Measurements from ENCODE around the gene PTPRM.

PTPRM gene

GRCh38 chr18:8224576-8224975, 657.5 kb downstream of the PTPRM start:
- no peak overlapping the region for H3K4me3 ChIP-seq (ENCODE audit: low read depth, low read length)
- no peaks in the 10 kb centered on the region for H3K9me3 ChIP-seq (ENCODE audit: control insufficient read depth, insufficient read depth, low read depth, low read length)
- no peaks in the 10 kb centered on the region for H3K36me3 ChIP-seq (ENCODE audit: control insufficient read depth in 2 of 2, insufficient read depth in 1 of 2, low read length in 2 of 2)
- H3K27ac ChIP-seq (ENCODE audit: extremely low read depth, low read depth, low read length), result no peak overlapping the region
- POLR2A ChIA-PET, result no interaction called here
- CTCF ChIA-PET, result interaction anchor here (1.3 kb wide), 1 partner anchor 165 kb away, joined by 3 read pairs; no protein-coding TSS in a partner anchor
- H3K4me1 ChIP-seq (ENCODE audit: control insufficient read depth, insufficient read depth, low read length), result no peaks in the 10 kb centered on the region
- TF ChIP-seq ZNF792 (tag by site-specific recombination; IDR thresholded peaks at IDR 0.05) (no peak), KLF10 (tag by site-specific recombination; IDR thresholded peaks at IDR 0.05) (no peak), ZNF132 (tag by site-specific recombination; IDR thresholded peaks at IDR 0.05; ENCODE audit: borderline replicate concordance) (no peak), ZNF558 (tag by site-specific recombination; IDR thresholded peaks at IDR 0.05) (no peak), TSHZ1 (tag by site-specific recombination; IDR thresholded peaks at IDR 0.05; ENCODE audit: borderline replicate concordance) (no peak)

- TF ChIP-seq ZIC2 (tag by site-specific recombination; IDR thresholded peaks at IDR 0.05), result no peak
- no peak for TF ChIP-seq GLI2 (tag by site-specific recombination; IDR thresholded peaks at IDR 0.05; ENCODE audit: borderline replicate concordance, low read depth)
- no peak for TF ChIP-seq ZFHX2 (tag by site-specific recombination; conservative IDR thresholded peaks at IDR 0.05)
- TF ChIP-seq ZNF518A (tag by site-specific recombination; conservative IDR thresholded peaks at IDR 0.05; ENCODE audit: low read depth), result no peak
- CTCF ChIA-PET, result no interaction called here
- no peak overlapping the region for H3K27ac ChIP-seq (ENCODE audit: extremely low read depth, low read depth, low read length)
Observed at GRCh38 chr18:8229040-8229439, 661.9 kb downstream of the PTPRM start.

GRCh38 chr18:8229787-8230186, 662.7 kb downstream of the PTPRM start:
- CTCF ChIA-PET, result interaction anchor here (0.7 kb wide), 1 partner anchor 10 kb away, joined by 3 read pairs; no protein-coding TSS in a partner anchor
- Histone ChIP-seq H3K27ac (ENCODE audit: extremely low read depth, low read depth, low read length) (no peak overlapping the region), H3K36me3 (ENCODE audit: control insufficient read depth in 2 of 2, insufficient read depth in 1 of 2, low read length in 2 of 2) (no peaks in the 10 kb centered on the region), H3K4me1 (ENCODE audit: control insufficient read depth, insufficient read depth, low read length) (no peaks in the 10 kb centered on the region), H3K4me3 (ENCODE audit: low read depth, low read length) (no peak overlapping the region), H3K9me3 (ENCODE audit: control insufficient read depth, insufficient read depth, low read depth, low read length) (no peaks in the 10 kb centered on the region)
- no peak for TF ChIP-seq ZNF155 (tag by site-specific recombination; IDR thresholded peaks at IDR 0.05)
- no peak for TF ChIP-seq ZNF704 (tag by site-specific recombination; IDR thresholded peaks at IDR 0.05)
- TF ChIP-seq ZNF184 (tag by site-specific recombination; IDR thresholded peaks at IDR 0.05), result no peak
- POLR2A ChIA-PET, result no interaction called here

More at GRCh38 chr18:8229040-8229439, 661.9 kb downstream of the PTPRM start:
- Histone ChIP-seq H3K4me3 (ENCODE audit: low read depth, low read length) (no peak overlapping the region), H3K36me3 (ENCODE audit: control insufficient read depth in 2 of 2, insufficient read depth in 1 of 2, low read length in 2 of 2) (no peaks in the 10 kb centered on the region), H3K4me1 (ENCODE audit: control insufficient read depth, insufficient read depth, low read length) (no peaks in the 10 kb centered on the region), H3K9me3 (ENCODE audit: control insufficient read depth, insufficient read depth, low read depth, low read length) (no peaks in the 10 kb centered on the region)
- POLR2A ChIA-PET, result no interaction called here

Measured in HEK293 (cell line).